Fibroblast of peridontal ligament (primary cell): ENCODE data around the gene LSMEM2.

Source experiments
- DNase-seq: peaks from one replicate; pipeline ENCODE4 v3.0.0-alpha.2; 2010; ENCODE audit errors: extremely low read depth

The LSMEM2 gene

GRCh38 chr3:50322115-50322385, 43.2 kb downstream of the LSMEM2 start:
- DNase-seq, result no peak

- no peak for DNase-seq
Observed at GRCh38 chr3:50322386-50323091, 43.7 kb downstream of the LSMEM2 start, which contains the start of gene HYAL2. TSS of gene HYAL2 (minus strand) at chr3:50322745. CDS start at chr3:50320489, 2,256 bp downstream.

GRCh38 chr3:50323092-50323600, 44.3 kb downstream of the LSMEM2 start:
- no peak for DNase-seq

DNA sequence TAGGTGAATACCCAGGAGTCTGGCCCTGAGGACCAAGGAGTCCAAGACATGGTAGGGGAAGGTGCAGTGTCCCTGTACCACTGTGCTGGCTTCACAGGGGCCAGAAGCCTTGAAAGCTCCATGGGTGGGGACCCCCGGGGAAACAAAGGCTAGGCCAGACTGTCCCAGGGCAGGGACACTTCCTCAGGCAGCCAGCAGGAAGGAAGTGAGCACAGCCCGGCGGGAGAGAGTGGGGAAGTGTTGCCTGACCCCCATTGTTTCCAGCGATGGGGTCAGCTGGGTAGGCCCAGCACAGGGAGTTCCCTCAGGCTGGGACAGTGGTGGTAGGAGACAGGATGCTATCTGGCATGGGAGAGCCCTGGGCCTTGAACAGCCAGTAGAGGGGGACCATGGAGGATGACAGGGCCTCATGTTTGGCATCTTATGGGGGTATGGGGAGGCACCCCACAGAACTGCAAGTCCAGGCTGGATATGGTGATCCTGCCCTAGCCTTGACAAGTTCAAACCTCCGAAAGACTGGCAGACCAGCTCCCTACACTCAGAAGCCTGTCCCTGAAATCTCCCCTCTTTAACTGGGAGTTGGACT, 44.8 kb downstream of the LSMEM2 start:
- no peak for DNase-seq

- DNase-seq, result peak; percentile 60
Observed at GRCh38 chr3:50324351-50325112, 45.6 kb downstream of the LSMEM2 start.

GRCh38 chr3:50325113-50325480, 46.2 kb downstream of the LSMEM2 start:
- DNase-seq, result no peak

DNA sequence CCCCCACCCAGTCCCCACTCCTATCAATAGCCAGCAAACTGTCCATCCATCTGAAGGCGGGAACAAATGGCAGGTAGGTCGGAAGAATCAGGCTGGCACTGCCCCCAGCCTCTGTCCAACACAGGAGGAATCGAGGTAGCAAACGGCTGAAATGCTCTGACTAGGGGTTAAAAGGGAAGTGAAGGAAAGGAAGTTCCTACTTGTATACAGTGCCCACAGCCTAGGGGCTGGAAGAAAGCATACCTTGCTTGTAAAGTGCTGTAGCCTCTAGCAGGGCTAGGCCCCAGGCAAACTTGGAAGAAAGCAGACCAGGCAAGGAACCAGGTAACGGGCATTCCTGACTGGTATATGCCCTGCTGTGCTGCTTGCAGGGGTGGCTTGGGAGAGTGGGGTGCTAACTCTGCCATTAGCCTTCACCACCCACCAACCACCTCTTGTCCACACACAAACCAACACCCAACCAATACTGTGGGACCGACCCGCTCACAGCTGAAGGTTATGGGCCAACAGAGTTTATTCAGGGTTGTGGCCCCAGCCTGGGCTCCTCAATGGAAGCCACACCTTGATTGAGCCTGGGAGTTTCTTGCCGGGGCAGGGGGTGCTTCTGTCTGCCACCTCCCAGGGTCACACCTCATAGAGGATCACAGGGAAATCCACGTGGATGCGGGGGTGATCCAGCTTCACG, 46.8 kb downstream of the LSMEM2 start:
- DNase-seq, result no peak

GRCh38 chr3:50326182-50326541, 47.3 kb downstream of the LSMEM2 start:
- no peak for DNase-seq

- no peak for DNase-seq
Observed at GRCh38 chr3:50327129-50327528, 48.2 kb downstream of the LSMEM2 start.

DNA sequence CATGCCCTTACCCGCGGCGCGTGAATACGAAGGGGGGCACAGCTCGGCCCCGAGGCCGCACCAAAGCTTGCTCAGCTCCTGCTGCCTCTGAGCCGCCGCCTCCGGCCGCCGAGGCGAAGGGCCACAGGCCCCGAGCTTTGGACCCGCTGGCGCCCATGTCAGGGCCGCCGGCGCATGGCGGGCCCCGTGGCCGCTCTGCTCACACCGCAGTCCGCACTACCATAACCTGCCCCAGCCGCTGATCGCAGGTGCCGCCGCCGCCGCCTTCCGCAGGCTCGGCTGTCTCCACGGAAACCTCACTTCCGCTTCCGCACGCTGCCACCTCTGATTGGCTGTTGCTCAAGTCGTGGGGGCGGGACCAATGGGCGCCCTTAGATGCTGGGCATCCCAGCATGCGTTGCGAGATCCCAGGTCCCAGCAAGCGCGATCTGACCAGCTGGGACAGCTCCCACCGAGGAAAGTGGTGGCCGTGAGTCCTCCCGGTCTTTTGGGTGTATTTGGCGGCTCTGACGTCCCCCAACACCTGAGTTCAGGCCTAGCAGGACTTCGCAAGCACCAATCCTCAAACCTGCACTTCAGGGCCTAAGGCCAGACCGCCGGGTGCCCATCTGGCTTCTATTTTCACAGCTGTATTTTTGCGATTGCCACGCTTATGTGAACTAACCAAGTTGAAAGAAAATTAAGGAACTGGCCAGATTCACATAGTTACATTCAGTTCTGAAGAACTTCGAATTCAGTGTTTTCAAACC, 49.2 kb downstream of the LSMEM2 start, which contains the start of gene TUSC2:
TSS of gene TUSC2 (minus strand) at position 281 of the 749 bp plus-strand sequence. CDS start at position 157, 124 bp downstream.
- peak; percentile 93 for DNase-seq

DNA sequence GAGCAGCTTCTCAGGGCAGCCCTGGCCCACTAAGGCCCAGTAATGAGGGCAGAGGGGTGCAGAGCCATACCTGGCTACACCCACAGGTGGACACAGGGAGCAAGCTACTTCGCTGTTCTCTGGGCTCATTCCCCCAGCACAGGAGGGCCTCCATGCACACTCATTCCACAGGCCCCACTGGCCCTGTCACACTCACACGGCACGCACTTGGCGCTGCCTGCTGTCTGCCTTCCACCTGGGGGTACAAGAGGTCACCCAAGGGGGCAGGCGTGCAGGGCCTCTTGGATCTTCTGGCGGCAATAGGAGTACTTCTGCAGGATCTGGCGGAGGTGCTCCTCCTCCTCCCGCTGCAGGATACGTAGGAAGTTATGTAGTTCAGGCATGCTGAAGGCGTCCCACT, 51.4 kb downstream of the LSMEM2 start:
- no peak for DNase-seq

DNA sequence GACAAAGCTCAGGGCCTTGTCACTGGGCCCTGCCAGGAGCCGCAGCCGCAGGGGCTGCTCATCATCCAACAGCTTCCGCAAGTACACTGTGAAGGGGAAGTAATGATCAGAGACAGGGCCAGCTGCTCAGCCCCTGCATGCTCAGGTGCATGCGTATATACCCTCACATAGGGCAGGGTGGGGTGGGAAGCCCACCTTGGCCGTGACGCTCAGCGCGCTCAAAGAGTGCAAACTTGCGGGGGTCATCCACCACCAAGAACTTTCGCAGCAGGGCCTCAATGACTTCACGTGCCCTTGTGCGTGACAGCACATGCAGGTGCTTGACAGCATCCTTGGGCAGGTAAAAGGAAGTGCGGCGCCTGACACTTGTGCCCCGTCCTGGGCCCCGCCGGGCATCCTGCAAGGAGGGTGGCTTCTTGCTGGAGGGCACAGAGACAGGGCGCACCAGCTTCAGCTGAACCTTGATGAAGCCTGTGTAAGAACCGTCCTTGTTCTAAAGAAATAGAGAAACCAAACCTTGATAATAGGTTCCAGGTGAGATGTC, 52.5 kb downstream of the LSMEM2 start:
- no peak for DNase-seq

DNA sequence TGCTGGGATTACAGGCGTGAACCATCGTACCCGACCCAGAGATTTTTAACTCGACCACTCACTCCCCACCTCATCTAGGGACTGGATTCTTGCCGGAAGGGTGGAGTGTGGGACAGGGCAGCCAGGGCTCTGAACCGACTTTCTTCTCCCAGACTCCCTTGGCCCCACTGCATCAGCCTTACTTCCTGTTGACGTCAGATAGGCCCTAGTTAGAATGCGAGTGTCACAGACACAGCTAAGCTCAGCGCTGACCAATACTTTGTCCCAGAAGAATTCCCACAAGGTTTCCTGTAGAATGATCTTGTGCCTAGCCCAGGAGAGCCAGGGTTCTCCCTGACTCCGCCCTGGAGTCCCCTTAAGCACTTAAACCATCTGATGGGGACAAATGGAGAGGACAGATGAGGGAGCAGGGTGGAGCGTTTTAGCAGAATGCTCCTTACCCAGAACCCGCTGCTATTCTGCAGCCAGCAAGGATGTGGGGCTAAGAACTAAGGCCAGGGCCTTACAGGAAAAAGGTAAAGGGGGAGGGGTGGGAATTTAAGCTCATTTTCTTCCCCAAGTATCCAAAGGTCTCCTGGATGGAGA, 54.9 kb downstream of the LSMEM2 start:
- DNase-seq, result peak; percentile 51

- DNase-seq, result no peak
Observed at GRCh38 chr3:50334339-50335075, 55.6 kb downstream of the LSMEM2 start.

DNA sequence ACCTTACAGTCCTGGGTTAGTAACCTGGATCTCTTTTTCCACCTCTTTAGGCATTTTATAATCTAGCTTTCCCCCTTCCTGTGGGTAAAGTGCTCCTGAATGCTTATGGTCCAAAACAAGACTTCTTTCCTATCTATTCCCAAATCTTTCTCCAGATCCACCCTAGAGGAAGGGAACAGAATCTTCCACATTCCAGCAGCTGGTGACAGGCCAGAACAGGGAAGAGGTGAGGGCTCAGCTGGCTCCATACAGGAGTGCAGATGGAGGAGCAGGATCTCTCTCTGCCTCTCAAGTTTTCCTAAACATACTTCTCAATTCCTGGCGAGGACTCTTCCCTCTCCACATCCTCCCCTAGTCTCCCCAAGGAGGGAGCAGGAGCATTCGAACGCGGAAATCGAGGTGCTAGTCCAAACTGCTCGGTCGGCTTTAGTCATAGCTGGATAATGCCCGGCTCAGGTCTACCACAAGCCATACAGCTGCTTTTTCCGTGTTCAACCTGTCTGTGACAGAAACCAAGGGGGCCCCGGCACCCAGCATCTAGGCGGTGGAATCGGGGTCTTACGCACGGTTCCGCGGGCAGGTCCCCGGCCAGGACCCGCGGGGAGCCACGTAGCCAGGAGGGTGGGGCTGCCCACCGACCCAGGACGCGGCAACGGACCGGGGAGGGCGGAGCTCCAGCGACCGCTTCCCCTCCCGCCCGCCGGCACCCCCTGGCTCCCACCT, 57.7 kb downstream of the LSMEM2 start:
- DNase-seq, result peak; percentile 30

GRCh38 chr3:50337175-50337861, 58.4 kb downstream of the LSMEM2 start:
- DNase-seq, result peak; percentile 99
